Activated CD8-positive, alpha-beta memory T cell treated with anti-CD3 and anti-CD28 coated beads, Interleukin-2, amount 50 U/mL, for 1 hour (primary cell): ENCODE measurements around the gene AFF3.
"Not testable (repeated sequence)": the region's sequence is repeated elsewhere in the genome, so short reads cannot be mapped to it uniquely, and the experiment has no call there.

ENCODE experiments used
- DNase-seq: peaks from one replicate; pipeline ENCODE4 v3.0.0-alpha.2; 2020; ENCODE audit errors: extremely low read depth

AFF3 gene

DNA sequence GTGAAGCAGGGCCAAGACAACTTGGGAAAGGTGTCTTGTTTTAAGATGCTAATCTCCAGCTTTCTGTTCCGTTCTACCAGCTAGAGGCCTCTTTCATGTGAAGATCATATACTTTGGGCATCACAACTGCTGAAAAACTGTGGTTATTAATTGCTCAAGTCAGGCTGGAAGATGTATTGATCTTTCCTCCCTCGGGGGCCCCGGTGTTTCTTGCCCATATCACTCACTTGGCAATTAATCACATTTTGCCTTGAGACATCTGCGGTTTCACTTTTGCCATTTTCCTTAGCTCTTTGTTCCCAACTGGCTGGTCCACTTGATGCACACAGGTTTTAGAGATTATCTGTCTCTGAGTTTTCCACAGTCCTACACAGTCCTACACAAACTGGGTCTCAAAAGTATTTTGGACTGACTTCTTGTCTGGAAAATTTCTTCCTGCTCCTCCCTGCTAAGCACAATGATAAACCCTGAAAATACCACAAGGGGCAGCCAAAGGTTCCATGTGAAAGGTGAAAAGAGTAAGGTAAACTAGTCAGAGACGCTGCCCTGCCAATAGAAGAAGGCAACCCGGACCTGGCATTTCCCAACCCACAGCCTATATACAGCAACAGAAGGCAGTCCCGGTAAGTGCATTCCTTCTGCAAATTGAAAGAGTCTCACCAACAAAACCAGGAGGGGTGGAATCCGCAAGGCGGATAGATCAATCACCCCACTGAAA lies 181.0 kb downstream of the AFF3 start:
- DNase-seq: no peak

DNA sequence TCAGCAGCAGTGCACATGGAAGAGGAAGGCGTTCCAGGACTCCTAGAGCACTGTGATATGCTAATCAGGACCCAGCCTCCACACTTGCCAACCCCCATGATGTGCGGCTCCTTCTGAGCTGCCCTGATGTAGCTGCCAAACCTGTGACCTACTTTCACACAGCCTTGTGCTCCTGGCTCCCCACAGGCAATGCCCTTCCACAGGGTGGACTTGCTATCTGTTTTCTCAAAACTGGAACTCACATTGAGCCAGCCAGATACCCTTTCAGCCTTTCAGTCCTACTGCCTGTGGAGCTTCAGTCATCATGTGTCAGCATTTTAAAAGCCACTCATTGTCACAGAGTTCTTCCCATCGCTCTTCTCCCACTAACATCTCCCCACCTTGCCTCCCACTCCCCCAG lies 181.6 kb downstream of the AFF3 start:
- DNase-seq: no peak

DNA sequence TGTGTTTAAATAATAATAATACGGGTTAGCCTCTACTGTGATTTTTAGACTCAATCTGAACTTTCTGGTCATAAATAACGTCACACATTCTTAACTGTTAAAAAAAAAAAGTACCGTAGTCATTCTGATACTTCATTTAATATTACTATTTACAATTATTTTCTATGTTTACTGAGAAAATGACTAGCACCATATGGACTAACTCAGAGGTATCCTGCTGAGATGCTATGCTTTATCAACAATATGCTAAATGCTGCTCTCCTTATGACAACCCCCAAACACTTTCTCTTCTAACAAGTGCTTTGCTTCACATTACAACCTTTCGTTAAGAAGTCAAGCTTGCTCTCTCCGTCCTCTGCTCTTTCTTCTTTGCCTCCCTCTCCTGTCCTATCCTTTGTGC lies 182.1 kb downstream of the AFF3 start:
- DNase-seq: no peak

- no peak for DNase-seq
Measured at GRCh38 chr2:99959261-99960014, 183.0 kb downstream of the AFF3 start.

GRCh38 chr2:99957332-99958133 lies 184.9 kb downstream of the AFF3 start:
- DNase-seq: no peak

DNA sequence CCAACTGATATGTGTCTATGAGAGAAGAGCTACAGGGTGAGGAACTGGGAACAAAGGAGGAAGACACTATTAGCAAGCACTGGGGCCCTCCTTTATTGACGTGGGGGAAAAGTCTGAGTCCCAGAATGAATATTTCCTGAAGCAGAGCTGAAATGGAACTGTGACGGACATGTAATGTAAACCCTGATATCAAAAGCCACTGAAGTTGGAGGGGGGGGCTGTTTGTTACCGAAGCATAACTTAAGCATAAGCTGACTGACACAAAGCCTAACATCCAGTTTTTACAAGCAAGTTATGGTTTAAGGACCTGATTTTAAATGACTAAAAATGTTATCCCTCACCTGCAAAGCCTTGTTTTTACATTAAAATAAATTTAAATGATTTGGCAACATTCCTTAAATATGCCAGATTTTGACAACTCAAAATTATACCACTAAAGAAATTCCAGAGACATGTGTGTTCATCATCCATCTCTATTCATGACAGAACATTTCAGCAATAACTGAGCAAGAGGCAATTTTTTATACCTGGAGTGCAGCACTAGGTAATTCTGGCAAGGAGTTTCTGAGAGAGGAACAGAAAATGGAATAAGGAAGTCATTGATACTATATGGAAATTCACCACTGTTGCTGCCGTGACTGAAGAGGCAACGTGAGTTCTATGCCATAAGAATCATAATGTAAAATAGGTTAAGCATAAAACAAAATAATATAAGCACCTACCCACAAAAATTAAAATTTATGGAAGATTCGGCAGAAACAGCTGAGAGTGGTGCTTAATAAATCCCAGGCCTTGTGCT lies 186.0 kb downstream of the AFF3 start:
- DNase-seq: no peak

- no peak for DNase-seq
Measured at GRCh38 chr2:99953750-99954149, 188.6 kb downstream of the AFF3 start.

GRCh38 chr2:99949963-99950362 lies 192.4 kb downstream of the AFF3 start:
- DNase-seq: no peak

DNA sequence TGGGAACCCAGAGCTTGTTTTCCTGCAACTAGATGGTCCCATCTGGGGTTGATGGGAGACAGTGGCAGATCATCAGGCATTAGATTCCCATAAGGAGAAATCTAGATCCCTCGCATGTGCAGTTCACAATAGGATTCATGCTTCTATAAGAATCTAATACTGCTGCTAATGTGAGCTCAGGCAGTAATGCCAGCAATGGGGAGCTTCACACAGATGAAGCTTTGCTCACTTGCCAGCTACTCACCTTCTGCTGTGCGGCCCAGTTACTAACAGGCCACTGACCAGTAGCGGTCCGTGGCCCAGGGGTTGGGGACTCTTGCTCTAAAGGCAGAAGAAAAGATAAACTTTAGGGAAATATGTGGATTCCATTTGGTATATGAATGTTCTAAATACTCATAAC lies 192.9 kb downstream of the AFF3 start:
- DNase-seq: no peak

DNA sequence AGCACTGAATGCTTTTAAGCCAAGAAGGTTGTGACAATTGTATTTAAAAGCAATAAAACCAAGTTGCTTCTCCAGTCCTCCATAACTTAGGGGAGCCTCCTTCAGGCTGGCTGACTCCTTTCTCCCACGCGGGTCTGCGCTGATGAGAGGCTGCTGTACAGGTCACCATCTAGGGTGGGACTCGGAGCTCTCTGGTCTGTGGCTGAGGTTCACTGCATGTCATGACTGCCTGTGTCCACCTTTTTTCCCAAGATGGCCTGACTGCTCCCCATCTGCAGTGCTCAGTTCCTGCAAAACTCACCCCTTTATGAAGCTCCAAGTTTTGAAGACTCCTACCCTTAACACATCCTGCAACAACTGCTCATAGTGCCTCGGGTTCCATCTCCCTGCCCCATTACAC lies 194.4 kb downstream of the AFF3 start:
- no peak for DNase-seq

GRCh38 chr2:99947366-99947765 lies 195.0 kb downstream of the AFF3 start:
- not testable (repeated sequence) for DNase-seq

DNA sequence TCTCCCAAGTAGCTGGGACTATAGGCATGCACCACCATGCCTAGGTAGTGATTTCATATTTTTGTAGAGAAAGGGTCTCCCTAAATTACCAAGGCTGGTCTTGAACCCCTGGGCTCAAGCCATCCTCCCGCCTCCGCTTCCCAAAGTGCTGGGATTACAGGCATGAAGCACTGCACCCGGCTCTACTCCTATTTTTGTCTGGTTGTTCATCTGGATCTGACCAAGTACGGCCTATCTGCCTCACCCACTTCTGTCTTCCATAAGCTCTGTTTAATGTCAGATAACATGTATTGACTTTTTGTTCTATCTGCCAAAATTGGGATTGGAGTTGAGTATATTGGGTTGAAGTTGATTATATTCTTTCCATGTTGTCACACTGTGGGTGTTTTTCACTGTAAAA lies 198.4 kb downstream of the AFF3 start:
- DNase-seq: no peak

GRCh38 chr2:99942561-99943347 lies 199.6 kb downstream of the AFF3 start:
- DNase-seq: no peak

GRCh38 chr2:99940963-99941362 lies 201.4 kb downstream of the AFF3 start:
- DNase-seq: no peak

DNA sequence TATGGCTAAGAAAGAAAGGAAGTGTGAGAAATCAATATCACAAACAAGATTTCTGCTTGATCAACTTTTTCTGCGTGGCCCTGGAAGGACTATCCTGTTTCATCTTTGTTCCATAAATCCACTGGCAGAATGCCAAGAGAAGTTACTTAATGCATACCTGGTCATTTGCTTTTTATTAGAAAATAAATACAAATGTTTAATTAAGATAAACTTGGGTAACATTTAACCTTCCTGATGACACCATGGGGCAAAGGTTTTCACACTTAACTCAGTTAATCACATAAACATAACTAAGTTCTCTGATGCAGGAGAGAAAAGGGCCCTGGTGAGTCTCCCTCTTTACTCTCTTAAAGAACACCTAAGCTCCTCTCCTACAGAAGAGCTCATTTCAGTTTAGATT lies 203.3 kb downstream of the AFF3 start:
- no peak for DNase-seq

GRCh38 chr2:99938250-99938649 lies 204.1 kb downstream of the AFF3 start:
- DNase-seq: no peak

DNA sequence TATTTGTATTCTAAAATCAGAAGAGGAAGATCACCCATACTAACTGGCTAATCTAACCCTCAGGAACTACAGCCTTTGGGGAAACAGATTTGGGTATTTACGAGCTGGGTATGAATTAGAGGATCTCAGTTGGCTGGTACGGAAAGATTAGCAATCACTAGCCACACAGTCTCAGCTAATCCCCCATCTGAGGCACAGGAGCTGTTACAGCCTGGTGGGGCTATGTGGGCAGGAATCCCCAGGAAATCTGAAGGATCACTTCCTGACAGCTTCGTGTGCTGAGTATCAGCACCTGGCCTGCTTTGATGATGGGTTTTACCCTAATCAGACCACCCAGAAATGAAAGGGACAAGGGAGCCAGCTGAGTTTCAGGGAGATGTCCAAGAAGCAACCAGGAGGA lies 206.3 kb downstream of the AFF3 start:
- no peak for DNase-seq

- DNase-seq: no peak
Measured at GRCh38 chr2:99935662-99936061, 206.7 kb downstream of the AFF3 start.

- no peak for DNase-seq
Measured at GRCh38 chr2:99933894-99934650, 208.3 kb downstream of the AFF3 start.

DNA sequence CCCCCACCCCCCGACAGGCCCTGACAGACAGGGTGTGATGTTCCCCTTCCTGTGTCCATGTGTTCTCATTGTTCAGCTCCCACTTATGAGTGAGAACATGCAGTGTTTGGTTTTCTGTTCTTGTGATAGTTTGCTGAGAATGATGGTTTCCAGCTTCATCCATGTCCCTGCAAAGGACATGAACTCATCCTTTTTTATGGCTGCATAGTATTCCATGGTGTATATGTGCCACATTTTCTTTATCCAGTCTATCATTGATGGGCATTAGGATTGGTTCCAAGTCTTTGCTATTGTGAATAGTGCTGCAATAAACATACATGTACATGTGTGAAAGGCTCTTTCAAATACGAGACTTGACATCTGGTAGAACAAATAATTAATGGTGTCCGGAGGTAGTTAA lies 208.9 kb downstream of the AFF3 start:
- not testable (repeated sequence) for DNase-seq
